HG03175 (cell line): ENCODE results near the gene RUNX2.

Source experiments
- ATAC-seq: cut with Tn5 transposase; IDR thresholded peaks from one replicate; pipeline ENCODE4 v1.9.1; 2021; ENCODE audit warnings: mild to moderate bottlenecking, moderate library complexity; ENCODE audit not compliant: unreplicated experiment

The RUNX2 gene

GRCh38 chr6:45637611-45638257 is 309.6 kb downstream of the RUNX2 start:
- ATAC-seq: no peak

DNA sequence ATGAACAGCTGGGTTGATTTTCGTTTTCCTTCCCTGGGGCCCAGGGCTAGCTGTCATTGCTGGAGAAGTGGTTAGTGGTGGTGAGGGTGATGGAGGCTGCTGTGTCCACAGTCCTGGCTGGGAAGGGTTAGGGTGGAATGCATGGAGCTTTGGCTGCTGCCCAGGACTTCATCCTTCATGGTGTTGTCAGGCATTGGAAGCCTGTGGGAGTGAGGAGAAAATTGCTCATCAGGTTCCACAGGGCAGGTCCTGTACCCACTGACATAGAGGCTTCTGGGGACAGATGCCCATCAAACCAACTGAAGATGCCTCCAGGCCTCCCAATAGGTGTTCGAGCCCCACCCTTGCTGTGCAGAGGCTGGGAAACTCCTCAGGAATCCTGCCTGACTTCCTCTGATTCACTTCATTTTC is 312.0 kb downstream of the RUNX2 start:
- ATAC-seq: no peak

GRCh38 chr6:45640811-45641210 is 312.7 kb downstream of the RUNX2 start:
- ATAC-seq: no peak

GRCh38 chr6:45642331-45643125 is 314.4 kb downstream of the RUNX2 start:
- no peak for ATAC-seq

- no peak for ATAC-seq
Observed at GRCh38 chr6:45643126-45643525, 315.0 kb downstream of the RUNX2 start.

GRCh38 chr6:45644720-45645119 is 316.6 kb downstream of the RUNX2 start:
- ATAC-seq: no peak

DNA sequence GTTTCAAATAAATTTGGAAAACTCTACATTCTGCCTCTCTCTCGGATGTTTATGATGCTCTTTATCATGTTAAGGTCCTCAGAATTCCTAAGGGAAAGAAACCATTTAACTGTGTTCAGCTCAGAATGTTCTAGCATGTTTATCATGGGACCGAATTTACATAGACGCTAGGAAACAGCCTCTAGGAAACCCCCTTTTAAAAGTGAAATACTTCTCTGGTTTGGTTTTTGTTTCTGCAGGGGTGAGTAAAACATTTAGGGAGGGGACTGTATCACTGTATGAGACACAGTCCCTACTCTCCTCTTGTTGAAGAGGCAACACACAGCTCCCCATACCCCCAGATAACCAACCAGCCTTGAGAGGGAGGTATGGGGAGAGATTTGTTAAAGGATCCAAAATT is 317.2 kb downstream of the RUNX2 start:
- no peak for ATAC-seq

- ATAC-seq: no peak
Observed at GRCh38 chr6:45647341-45648261, 319.5 kb downstream of the RUNX2 start.

DNA sequence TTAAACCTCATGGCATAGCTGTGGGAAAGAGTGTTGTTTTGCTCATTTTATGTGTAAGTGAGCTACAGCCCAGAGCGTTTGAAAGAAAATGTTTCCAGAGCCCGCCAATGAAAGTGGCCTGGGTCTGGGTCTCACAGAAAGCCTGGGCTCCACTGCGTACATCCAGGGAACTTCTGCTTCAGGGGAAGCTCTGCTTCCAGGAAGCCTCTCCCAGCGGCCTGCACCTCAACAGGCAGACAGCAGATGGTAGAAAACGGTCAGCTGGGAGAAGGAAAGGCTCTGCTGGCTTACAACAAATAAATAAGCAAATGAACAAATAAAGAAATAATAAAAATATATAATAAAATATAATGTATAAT is 320.1 kb downstream of the RUNX2 start:
- no peak for ATAC-seq

DNA sequence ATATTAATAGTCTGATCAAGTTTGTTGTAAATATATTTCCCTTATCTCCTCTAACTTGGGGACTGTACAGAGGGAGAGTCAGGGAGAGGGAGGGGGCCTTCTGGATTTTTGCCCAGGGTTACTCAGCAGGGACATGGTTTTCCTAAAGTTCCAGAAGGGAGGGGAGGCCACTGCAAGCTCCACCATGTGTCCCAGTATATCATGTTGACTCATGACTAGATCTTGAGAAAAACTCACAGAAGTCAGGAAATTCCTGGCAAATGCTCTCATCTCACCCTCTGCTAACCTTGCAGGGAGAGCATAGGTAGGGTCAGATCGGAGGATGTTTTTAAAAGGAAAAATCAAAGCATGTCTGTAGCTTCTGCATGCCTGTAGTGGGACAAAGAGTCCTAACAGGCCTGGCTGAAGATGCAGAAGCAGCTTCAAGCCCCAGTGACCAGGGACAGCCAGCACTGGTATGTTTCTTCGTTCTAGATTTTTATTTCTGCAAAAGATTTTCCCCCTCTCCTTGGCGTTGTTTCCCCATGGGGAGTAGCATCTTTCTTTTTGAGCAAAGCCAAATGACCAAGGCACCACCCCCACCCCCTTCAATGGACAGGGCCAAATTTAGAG is 322.5 kb downstream of the RUNX2 start:
- ATAC-seq: no peak

DNA sequence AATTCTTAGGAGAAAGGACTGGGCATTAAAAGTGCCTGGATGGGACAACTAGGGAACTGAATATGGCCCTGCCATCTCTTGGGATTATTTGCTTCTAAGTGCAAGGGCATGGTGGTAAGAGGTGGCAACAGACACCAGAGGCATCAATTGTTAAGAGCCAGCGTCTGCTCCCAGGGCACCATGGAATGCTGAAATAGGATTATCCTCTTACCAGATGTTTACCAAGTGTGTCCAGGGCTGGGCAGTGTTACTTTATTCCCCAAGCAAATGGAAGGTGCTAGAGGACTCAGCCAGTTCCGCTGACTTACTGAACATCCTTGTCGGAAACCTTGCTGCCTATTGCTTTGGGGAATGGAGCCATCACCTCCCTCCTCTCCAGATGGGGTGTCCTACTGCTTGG is 323.2 kb downstream of the RUNX2 start:
- ATAC-seq: no peak

DNA sequence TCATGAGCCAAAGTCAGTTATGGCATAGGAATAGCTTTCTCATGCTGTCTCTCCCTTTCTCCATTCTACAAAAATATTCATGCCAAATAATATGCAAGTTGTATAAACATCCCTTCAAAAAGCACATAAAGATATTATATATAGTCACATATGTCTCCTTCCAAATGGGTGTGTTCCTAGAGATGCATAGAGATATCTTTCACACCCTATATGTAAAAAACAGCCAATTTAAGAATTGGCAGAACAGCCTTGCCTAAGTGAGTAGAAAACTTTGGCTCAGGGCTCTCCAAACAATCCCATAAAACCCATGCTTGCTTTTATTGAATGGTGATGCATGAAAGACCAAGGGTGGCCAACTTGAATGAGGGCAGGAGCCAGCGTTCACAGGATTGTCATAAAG is 324.3 kb downstream of the RUNX2 start:
- ATAC-seq: no peak

- no peak for ATAC-seq
Observed at GRCh38 chr6:45653117-45653883, 325.2 kb downstream of the RUNX2 start.

DNA sequence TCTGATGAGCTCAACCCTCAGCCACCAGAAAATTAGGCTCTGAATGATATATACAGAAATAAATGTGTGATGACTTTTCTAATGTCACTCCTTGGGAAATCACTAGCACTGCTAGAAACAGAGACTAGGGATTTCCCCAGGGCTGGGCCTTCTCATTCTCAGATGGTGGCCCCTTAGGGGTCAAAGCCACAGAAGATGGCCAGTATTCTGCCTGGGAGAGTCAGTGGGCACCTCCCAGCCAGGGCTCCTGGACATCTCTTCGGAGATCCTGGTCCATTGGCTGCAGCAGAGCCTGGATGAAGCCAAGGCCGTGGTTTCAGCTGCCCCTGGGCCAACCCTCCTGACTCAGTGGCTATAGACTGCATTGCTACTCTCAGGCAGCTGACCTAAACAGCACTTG is 326.5 kb downstream of the RUNX2 start:
- ATAC-seq: no peak

GRCh38 chr6:45655745-45656476 is 327.8 kb downstream of the RUNX2 start:
- ATAC-seq: no peak

DNA sequence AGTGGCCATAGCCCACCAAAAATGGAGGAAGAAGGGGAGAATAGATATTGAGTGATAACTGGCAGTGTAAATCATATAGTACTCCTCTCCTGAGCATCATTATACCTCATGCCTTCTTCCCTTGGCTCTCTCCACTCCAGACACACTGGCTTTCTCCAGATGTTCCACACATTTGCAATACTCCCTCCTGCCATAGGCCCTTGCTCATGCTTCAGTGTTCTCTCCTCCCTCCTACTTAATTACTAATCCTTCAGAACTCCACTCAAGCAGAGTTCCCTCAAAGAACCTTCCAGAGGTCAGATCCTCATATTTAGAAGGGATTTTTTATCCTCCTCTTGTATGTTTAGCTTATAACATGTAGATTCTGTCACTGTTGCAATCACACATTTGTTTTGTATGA is 329.1 kb downstream of the RUNX2 start:
- no peak for ATAC-seq

- no peak for ATAC-seq
Observed at GRCh38 chr6:45658400-45658799, 330.3 kb downstream of the RUNX2 start.

DNA sequence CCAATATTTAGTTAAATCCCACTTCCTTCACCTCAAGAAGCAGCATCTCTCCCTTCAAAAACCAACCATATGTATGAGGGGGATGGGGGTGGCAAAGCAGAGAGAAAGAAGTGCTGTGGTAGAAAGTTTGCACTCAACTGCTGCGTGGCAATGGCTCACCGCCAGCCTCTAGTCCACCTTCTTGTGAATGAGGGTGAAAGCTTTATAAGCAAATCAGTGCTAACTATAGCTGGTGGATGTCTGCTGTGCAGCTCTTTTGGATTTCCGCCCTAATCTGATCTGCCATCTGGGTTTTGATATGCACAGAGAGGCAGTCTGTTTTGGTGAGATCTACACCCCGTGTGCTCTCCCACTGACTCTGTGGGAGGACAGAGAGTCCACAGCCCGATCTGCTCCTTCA is 330.8 kb downstream of the RUNX2 start:
- ATAC-seq: no peak

DNA sequence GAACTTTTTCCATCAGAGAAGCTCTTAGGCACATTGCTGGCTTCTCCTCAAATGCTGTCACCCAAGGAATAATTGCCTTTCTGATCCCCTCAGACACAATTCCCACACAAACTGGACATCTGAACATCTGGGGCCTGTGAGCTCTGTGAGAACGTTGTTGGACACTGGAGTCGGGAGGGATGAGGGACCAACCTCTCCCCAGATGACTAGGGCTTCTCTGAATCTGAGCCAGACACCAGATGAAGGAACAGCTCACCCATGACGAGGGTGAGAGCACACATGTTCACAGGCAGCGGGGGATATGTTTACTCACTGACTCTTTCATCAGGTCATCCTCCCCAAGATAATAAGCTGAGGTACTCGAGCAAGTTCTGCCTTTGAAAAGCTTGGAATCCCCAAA is 333.5 kb downstream of the RUNX2 start:
- no peak for ATAC-seq
